Measurements from ENCODE around the gene MRPL22.
"Not testable (repeated sequence)": the region's sequence is repeated elsewhere in the genome, so short reads cannot be mapped to it uniquely, and the experiment has no call there.

The MRPL22 gene

DNA sequence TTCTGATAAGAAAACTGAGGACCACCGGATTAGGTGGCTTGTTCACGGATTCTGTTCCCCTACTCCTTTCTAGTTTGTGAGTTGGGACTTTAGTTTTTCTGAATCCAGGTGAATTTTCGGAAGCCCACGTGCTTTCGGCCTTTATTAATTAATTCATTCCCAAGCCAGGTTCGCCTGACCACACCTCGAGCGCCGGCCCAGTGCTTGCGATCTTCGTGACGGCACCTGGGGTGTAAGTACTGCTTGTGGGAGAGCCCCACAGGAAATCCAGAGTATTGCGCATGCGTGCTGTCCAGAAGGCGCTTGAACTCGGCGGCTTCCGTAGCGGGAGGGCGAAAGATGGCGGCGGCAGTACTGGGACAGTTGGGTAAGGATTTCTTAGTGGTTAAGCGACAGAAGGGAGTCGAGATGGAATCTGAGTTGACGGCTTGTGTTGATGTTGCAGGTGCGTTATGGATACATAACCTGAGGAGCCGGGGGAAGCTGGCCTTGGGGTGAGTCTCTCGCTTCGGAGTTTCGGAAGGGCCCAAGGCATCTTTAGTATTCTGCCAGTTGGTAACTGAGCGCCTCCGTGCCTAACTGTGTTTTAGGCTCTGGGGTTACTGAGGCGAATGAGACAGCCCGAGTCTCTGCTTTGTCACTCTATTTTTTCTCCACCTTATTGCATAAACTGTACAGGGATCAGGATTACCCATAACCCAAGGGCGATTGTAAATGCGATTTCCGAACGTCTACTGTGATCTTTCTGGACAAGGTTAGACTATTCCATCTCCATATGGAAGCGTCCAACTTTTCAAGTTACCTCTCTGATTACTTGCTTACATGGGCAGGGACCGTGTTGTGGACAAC is at the start of gene MRPL22:
Gene MRPL22, plus strand, starts transcription at position 302 of the 849 bp plus-strand sequence. Its CDS starts 38 bp downstream, at position 340.
- peak; percentile 95 for DNase-seq (ENCODE audit: low spot score)

DNA sequence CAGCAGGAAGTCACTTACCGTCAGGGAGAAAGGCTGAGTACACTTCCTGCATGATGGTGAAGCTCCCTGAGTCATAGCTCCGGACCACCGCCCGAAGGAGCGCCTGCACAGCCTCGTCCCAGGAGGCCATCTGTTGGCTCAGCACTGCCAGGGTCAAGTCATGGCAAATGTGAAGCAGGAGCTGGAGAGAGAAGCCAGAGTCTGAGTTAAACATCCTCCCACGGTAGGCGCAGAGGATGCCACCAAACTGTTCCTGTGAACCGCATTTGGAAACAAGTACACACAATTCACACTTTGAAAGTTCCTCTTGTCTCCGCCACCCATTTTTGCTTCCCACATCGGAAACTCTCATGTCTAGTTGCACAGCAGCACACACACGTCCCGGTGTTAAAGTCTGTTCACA is 48.5 kb upstream of the MRPL22 start:
- no peak for DNase-seq (ENCODE audit: low spot score)

GRCh38 chr5:154893381-154893780 is 47.5 kb upstream of the MRPL22 start:
- DNase-seq (ENCODE audit: low spot score) = no peak

- DNase-seq (ENCODE audit: low spot score) = no peak
Observed at GRCh38 chr5:154895606-154896561, 45.0 kb upstream of the MRPL22 start.

- DNase-seq (ENCODE audit: low spot score) = no peak
Observed at GRCh38 chr5:154896562-154897165, 44.2 kb upstream of the MRPL22 start.

- no peak for DNase-seq (ENCODE audit: low spot score)
Observed at GRCh38 chr5:154898210-154898609, 42.7 kb upstream of the MRPL22 start.

- no peak for DNase-seq (ENCODE audit: low spot score)
Observed at GRCh38 chr5:154899151-154899816, 41.6 kb upstream of the MRPL22 start.

DNA sequence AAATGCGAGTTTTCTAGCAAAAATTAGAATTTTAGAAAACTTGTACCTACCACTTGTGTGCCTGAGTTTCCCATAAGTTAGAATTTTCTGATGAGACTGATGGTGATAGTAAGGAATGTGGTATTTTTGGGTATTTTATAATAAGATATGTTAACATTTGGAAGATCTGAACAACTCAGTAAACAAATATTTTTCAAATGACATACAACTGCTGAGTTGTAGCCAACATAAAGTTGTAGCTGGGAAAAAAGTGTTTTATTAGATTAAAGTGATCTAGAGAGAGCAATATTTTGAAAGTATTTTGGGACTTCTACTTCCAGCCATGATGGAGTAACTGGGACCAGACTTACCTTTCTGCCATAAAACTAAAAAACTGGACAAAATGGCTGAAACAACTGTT is 40.8 kb upstream of the MRPL22 start:
- no peak for DNase-seq (ENCODE audit: low spot score)

DNA sequence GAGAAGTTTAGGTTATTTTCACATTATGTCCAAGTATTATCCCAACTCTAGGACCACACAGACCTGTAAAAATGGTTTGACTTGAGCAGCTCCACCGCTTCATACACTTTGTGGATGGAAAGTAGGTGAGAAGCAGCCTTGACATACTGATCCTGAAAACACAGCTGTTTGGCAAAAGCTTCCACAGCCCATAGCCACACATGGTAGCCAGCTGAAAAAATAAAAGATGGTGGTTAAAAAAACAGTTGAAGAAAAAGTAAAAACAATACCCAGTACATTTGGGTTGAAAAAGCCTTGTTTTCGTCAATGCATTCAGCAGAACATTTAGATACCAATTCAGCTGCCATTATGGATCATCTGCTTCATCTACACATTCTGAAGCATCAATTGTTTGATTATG is 39.6 kb upstream of the MRPL22 start:
- DNase-seq (ENCODE audit: low spot score) = no peak

- DNase-seq (ENCODE audit: low spot score) = no peak
Observed at GRCh38 chr5:154901913-154902312, 39.0 kb upstream of the MRPL22 start.

- not testable (repeated sequence) for DNase-seq (ENCODE audit: low spot score)
Observed at GRCh38 chr5:154905601-154906000, 35.3 kb upstream of the MRPL22 start.

GRCh38 chr5:154916874-154917273 is 24.0 kb upstream of the MRPL22 start:
- DNase-seq (ENCODE audit: low spot score) = no peak

DNA sequence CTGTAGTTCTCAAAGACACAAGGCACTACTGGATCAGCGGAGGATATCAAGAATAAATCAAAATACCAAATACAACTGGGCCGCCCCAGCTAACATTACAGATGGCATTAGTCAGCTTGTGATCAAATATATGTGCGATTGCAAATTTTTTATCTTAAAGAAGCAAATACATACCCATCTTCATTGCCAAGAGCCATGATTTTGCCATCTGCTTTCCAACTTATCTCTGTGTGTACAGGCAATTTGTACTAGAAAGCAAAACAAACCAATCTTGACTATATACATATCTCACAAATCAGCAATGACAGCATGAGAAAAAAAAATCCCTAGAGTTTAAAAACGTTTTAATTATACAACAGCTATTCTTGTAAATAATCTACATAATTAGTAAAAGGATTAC is 23.1 kb upstream of the MRPL22 start:
- DNase-seq (ENCODE audit: low spot score) = no peak

- DNase-seq (ENCODE audit: low spot score) = no peak
Observed at GRCh38 chr5:154923441-154924430, 17.1 kb upstream of the MRPL22 start.

DNA sequence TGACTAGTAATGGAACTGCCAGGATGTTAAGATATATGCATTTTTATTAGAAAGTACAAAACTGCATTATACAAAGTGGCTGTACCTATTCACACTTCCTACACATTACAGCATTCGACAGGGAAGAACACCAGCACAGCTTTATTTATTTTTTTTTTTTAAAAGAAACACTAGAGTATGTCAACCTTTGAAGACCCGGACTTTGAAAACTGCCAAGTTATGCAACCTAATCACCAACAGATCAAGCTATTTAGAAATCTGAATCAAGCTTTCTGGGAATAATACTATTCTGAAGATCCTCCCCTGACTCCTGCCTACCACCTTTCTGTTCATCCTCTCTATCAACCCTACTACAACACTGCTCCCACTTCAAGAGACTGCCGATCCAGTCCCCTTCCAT is 7.3 kb upstream of the MRPL22 start:
- DNase-seq (ENCODE audit: low spot score) = no peak

- DNase-seq (ENCODE audit: low spot score) = no peak
Observed at GRCh38 chr5:154934881-154935280, 6.0 kb upstream of the MRPL22 start.

DNA sequence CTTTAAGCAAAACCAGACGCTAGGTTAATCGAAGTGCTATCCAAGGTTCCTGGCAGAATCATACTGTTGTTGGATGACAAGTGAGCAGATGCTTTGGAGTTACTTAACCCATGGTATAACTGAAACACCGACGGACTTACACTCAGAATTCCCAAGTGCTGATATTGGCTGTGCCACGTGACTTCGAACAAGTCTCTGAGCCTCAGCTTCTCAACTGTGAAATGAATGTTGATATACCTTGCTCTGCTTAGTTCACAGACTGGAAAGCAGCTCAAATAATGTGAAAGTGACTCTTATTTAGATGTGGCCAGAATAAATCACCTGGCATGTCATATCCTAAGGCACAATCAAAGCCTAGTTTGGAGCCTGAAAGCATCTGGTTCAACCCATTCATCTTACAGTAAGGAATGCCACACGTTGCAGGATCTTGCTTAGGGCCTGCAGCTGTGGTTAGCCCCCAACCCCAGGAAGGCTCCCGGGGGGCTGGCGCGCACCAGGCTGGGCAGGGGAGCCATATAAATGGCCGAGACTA is 3.6 kb upstream of the MRPL22 start:
- DNase-seq (ENCODE audit: low spot score) = no peak

DNA sequence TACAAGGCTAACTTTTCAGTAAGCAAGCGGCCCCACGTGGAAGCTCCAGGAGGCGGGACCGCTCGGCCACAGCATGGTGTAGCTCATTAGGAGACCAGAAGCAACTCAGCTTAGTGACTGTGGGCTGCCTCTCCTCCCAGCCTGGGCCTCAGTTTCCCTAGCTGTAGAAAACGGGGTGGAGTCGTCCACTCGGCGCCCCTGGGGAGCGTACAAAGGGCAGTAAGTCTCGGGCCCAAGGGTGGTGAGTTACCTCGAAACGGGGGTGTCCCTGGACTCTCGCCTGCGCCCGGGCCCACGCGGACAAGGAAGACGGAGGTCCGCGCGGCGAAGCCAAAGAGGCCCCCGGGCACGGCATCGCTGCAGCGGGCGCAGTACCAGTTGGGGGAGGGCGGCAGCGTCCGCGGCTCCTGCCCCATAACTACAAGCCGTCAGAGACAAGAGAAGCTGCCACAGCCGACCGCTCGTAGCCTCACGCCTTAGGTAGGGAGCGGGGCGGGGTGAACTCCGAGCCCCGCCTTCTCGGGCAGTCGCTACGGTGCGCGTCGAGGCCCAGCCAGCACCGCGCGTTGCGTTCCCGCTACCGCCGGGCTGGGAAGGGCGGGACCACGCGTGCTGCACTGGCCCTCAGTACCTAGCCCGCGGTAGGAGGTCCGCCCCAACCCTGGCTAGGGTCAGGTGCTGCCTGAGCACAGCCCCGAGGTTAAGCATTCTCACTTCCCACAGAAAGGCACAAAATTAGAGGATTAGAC is 3.0 kb upstream of the MRPL22 start, which contains the start of gene GEMIN5:
Gene GEMIN5, minus strand, starts transcription at position 494 of the 749 bp plus-strand sequence. Its CDS starts 78 bp downstream, at position 416.
- peak; percentile 89 for DNase-seq (ENCODE audit: low spot score)

GRCh38 chr5:154939387-154939786 is 1.5 kb upstream of the MRPL22 start:
- not testable (repeated sequence) for DNase-seq (ENCODE audit: low spot score)
